Body of pancreas (tissue), 4 donors: ENCODE measurements around the gene RASGRF2. TPM values are rescaled to one million over a fixed set of nuclear protein-coding genes. Genes with fewer than 3 reads are reported as not detected.
"Not testable (repeated sequence)": the region's sequence is repeated elsewhere in the genome, so short reads cannot be mapped to it uniquely, and the experiment has no call there.

Experiments
- ATAC-seq: fragments of 150-250 bp; one replicate; pipeline ENCODE4 v1.9.1; 2016
- DNase-seq, 4 donors: peaks; one replicate each; pipeline ENCODE4 v3.0.0-alpha.2; 2019
- H3K27ac ChIP-seq, 4 donors: fragments of 200-600 bp; sonication (generic); 1 replicate in 3 of 4; 2 replicates in 1 of 4; pipeline versions ENCODE4 v1.5.1 to v1.6.1; 2016 to 2019; ENCODE audit warnings: mild to moderate bottlenecking in 1 of 4, mixed read lengths in 1 of 4, moderate library complexity in 1 of 4
- H3K27me3 ChIP-seq, 2 donors: fragments of 200-600 bp; sonication (generic); one replicate each; pipeline ENCODE4 v1.6.0; 2016; ENCODE audit warnings: mild to moderate bottlenecking in 1 of 2
- H3K36me3 ChIP-seq, 2 donors: fragments of 200-600 bp; sonication (generic); replicated peaks in 1 of 2; 2 replicates each; pipeline ENCODE4 v1.5.1; 2016; ENCODE audit warnings: low read depth in 2 of 2; ENCODE audit not compliant: insufficient read depth in 1 of 2
- H3K4me1 ChIP-seq: fragments of 200-600 bp; sonication (generic); one replicate; pipeline ENCODE4 v1.6.0; 2016
- H3K4me3 ChIP-seq, 2 donors: fragments of 200-600 bp; sonication (generic); 1 replicate in 1 of 2; 2 replicates in 1 of 2; pipeline ENCODE4 v1.5.1; 2016 to 2019
- H3K9me3 ChIP-seq, 3 donors: fragments of 200-600 bp; sonication (generic); 1 replicate in 2 of 3; 2 replicates in 1 of 3; pipeline ENCODE4 v1.5.1; 2016
- POLR2A ChIP-seq, 3 donors: fragments of 450-650 bp; IDR thresholded peaks; one replicate each; pipeline ENCODE4 v1.6.1; 2016; ENCODE audit warnings: antibody characterized with exemption in 3 of 3, mild to moderate bottlenecking in 2 of 3
- WGBS, 2 donors: methylation state at CpG; one replicate each; pipeline ENCODE4 v1.1.5; 2017; 5-methylcytosine and 5-hydroxymethylcytosine counted together
- intact Hi-C: fragments of 100-400 bp; cut with DNase I; formaldehyde crosslinking; loops from one replicate; pipeline ENCODE4 v1.15.1; 2023
- small RNA-seq: library from RNA; depleted of rRNA; stranded (forward); fragments of <200 nt; gene quantifications from one replicate; pipeline ENCODE3, GENCODE V24; 2016
- total RNA-seq, 2 donors: library from RNA; depleted of rRNA; stranded (reverse); fragments of >200 nt; gene quantifications; one replicate each; pipeline ENCODE4 v1.1.0, GENCODE V29; 2016
- TF ChIP-seq, protein P1 (sequence below), 7 experiments: fragments of 450-650 bp in 4 of 7; fragments of 200-600 bp in 3 of 7; sonication (generic) in 3 of 7; IDR thresholded peaks; one replicate each; pipeline ENCODE4 v1.5.1; 2016 to 2019; ENCODE audit warnings: antibody characterized with exemption in 7 of 7

The RASGRF2 gene
- total RNA-seq, 2 donors from 2014 or later, result 1.6 to 3.6 TPM

- Histone ChIP-seq H3K36me3 (no peaks in the 10 kb centered on the region), H3K4me1 (peaks cover 8% of the 10 kb centered on the region), H3K27me3 (no peaks in the 10 kb centered on the region), H3K27ac (no peak overlapping the region), H3K4me3 (no peak overlapping the region), H3K9me3 (no peaks in the 10 kb centered on the region)
- intact Hi-C loops, result no loop called here
- TF ChIP-seq, protein P1, sequence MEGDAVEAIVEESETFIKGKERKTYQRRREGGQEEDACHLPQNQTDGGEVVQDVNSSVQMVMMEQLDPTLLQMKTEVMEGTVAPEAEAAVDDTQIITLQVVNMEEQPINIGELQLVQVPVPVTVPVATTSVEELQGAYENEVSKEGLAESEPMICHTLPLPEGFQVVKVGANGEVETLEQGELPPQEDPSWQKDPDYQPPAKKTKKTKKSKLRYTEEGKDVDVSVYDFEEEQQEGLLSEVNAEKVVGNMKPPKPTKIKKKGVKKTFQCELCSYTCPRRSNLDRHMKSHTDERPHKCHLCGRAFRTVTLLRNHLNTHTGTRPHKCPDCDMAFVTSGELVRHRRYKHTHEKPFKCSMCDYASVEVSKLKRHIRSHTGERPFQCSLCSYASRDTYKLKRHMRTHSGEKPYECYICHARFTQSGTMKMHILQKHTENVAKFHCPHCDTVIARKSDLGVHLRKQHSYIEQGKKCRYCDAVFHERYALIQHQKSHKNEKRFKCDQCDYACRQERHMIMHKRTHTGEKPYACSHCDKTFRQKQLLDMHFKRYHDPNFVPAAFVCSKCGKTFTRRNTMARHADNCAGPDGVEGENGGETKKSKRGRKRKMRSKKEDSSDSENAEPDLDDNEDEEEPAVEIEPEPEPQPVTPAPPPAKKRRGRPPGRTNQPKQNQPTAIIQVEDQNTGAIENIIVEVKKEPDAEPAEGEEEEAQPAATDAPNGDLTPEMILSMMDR (IDR thresholded peaks at IDR 0.05), result no peak
- TF ChIP-seq POLR2A (IDR thresholded peaks at IDR 0.05), result no peak
- ATAC-seq (no peak), DNase-seq (no peak)
- 69 to 78% methylated on average over 3 of the region's 3 CpGs for WGBS, 2 donors
Measured at GRCh38 chr5:81268521-81269196, 308.5 kb downstream of the RASGRF2 start.

GRCh38 chr5:81269751-81270393 lies 309.7 kb downstream of the RASGRF2 start:
- Histone ChIP-seq H3K4me1 (peaks cover 8% of the 10 kb centered on the region), H3K27ac (no peak overlapping the region), H3K36me3 (no peaks in the 10 kb centered on the region), H3K9me3 (no peaks in the 10 kb centered on the region), H3K27me3 (no peaks in the 10 kb centered on the region), H3K4me3 (no peak overlapping the region)
- intact Hi-C loops, result no loop called here
- ATAC-seq (no peak), DNase-seq (no peak)
- WGBS, 2 donors, result 93 to 95% methylated on average over 8 of the region's 8 CpGs
- no peak for TF ChIP-seq POLR2A (IDR thresholded peaks at IDR 0.05)

DNA sequence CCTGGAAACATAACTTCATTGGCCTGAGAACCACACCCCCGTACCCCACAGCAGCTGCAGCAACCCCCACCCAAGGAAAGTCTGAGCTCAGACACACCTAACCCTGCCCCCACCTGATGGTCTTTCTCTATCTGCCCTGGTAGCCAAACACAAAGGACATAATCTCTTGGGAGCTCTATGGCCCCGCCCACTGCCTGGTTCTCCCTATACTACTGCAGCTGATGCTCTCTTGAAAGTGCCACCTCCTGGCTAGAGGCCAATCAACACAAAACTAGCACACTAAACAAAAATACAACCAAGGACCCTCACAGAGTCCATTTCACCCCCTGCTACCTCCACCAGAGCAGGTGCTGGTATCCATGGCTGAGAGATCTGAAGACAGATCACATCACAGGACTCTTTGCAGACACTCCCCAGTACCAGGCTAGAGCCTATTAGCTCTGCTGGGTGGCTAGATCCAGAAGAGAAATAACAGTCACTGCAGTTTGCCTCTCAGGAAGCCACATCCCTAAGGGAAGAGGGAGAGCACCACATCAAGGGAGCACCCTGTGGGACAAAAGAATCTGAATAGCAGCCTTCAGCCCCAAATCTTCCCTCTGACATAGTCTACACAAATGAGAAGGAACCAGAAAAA lies 310.3 kb downstream of the RASGRF2 start:
- H3K36me3 ChIP-seq, H3K4me1 ChIP-seq, intact Hi-C loops, H3K9me3 ChIP-seq, H3K27ac ChIP-seq, H3K4me3 ChIP-seq, ATAC-seq, H3K27me3 ChIP-seq, DNase-seq: not testable (repeated sequence)
- WGBS, 2 donors, result 94 to 100% methylated on average over 2 of the region's 2 CpGs

Small RNA genes lying within 50 kb of the gene (small RNA-seq; reads per million reads assigned to genes)
- not detected for gene AC026436.1
